Astrocyte (in vitro differentiated cells and primary cell): ENCODE data around the gene UTS2R.

Experiments
- EZH2 ChIP-seq: IDR thresholded peaks from 2 replicates; pipeline ENCODE4 v1.6.1; 2012; ENCODE audit warnings: mild to moderate bottlenecking, low read length, inconsistent platforms; ENCODE audit not compliant: insufficient read depth
- TF ChIP-seq, protein P1 (sequence below): IDR thresholded peaks from 2 replicates; pipeline ENCODE4 v1.5.1; 2011; ENCODE audit warnings: low read depth, mild to moderate bottlenecking, inconsistent platforms, low read length, moderate library complexity; ENCODE audit not compliant: insufficient read depth

DNA sequence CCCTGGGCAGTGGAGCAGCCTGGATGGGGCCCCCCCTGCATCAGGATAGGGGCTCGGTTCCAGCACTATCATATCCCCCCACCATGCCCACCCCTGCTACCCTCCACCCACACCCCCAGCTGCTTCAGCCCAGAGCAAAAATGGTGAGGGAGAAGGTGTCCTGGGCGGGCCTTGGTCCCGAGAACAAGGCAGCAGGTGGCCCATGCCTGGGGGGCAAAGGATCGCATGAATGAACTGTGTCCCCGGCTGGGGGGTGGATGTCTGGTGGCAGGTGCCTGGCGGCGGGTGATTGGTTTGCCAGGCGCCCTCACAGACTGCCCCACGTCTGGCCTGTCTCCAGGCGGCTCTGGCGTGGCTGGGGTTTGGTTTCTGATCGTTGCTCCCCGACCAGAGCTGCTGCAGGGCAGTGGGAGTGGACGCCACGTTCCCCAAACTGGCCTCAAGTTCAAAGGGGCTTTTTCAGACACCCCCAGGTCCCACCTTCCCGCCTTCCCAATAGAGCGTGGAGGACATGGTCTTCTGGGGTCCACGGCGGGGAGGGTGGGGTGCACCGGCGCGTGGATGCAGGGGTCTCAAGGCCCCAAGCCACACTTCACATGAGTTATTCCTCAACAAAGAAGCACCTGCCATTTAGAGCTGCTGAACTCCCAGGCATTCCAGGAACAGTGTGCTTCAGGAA, 12.6 kb downstream of the UTS2R start:
- TF ChIP-seq, protein P1, sequence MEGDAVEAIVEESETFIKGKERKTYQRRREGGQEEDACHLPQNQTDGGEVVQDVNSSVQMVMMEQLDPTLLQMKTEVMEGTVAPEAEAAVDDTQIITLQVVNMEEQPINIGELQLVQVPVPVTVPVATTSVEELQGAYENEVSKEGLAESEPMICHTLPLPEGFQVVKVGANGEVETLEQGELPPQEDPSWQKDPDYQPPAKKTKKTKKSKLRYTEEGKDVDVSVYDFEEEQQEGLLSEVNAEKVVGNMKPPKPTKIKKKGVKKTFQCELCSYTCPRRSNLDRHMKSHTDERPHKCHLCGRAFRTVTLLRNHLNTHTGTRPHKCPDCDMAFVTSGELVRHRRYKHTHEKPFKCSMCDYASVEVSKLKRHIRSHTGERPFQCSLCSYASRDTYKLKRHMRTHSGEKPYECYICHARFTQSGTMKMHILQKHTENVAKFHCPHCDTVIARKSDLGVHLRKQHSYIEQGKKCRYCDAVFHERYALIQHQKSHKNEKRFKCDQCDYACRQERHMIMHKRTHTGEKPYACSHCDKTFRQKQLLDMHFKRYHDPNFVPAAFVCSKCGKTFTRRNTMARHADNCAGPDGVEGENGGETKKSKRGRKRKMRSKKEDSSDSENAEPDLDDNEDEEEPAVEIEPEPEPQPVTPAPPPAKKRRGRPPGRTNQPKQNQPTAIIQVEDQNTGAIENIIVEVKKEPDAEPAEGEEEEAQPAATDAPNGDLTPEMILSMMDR: no peak
- TF ChIP-seq EZH2: no peak
